Lung (tissue), 12 donors: Measurements from ENCODE around the gene TMPRSS2. TPM values are rescaled to one million over a fixed set of nuclear protein-coding genes. Genes with fewer than 3 reads are reported as not detected.

Source experiments
- ATAC-seq: fragments of 200-7000 bp; cut with Tn5 transposase; one replicate; pipeline ENCODE4 v1.9.1; 2020; ENCODE audit warnings: moderate number of reproducible peaks; ENCODE audit not compliant: insufficient read depth, low FRiP score
- DNase-seq, 3 donors: peaks; one replicate each; pipeline ENCODE4 v3.0.0-alpha.2; 2013 to 2017
- H3K27ac ChIP-seq, 2 donors: one replicate each; pipeline ENCODE4 v1.5.1; 2013; ENCODE audit warnings: mild to moderate bottlenecking in 2 of 2, moderate library complexity in 2 of 2, control low read depth in 1 of 2, inconsistent platforms in 1 of 2, low read depth in 1 of 2, low read length in 1 of 2
- H3K27me3 ChIP-seq, 3 donors: one replicate each; pipeline ENCODE4 v1.5.1; 2013; ENCODE audit warnings: low read length in 2 of 3; ENCODE audit not compliant: control insufficient read depth in 3 of 3, insufficient read depth in 3 of 3
- H3K36me3 ChIP-seq, 4 donors: one replicate each; pipeline ENCODE4 v1.5.1; 2013; ENCODE audit warnings: low read length in 4 of 4, mild to moderate bottlenecking in 1 of 4, moderate library complexity in 1 of 4; ENCODE audit not compliant: control insufficient read depth in 4 of 4, insufficient read depth in 4 of 4
- H3K4me1 ChIP-seq, 5 donors: one replicate each; pipeline ENCODE4 v1.5.1; 2013; ENCODE audit warnings: low read length in 5 of 5, mild to moderate bottlenecking in 2 of 5, moderate library complexity in 1 of 5; ENCODE audit not compliant: control insufficient read depth in 5 of 5, insufficient read depth in 5 of 5
- H3K4me3 ChIP-seq: one replicate; pipeline ENCODE4 v1.5.1; 2013; ENCODE audit warnings: mild to moderate bottlenecking, control low read depth, moderate library complexity
- H3K9ac ChIP-seq, 2 donors: one replicate each; pipeline ENCODE4 v1.5.1; 2013; ENCODE audit warnings: low read length in 2 of 2, control low read depth in 1 of 2; ENCODE audit not compliant: insufficient read depth in 1 of 2
- H3K9me3 ChIP-seq, 4 donors: one replicate each; pipeline ENCODE4 v1.5.1; 2013; ENCODE audit warnings: low read length in 3 of 4, mild to moderate bottlenecking in 1 of 4, moderate library complexity in 1 of 4; ENCODE audit not compliant: control insufficient read depth in 4 of 4, insufficient read depth in 3 of 4
- CTCF ChIP-seq: IDR thresholded peaks from 2 replicates; pipeline ENCODE4 v1.5.1; 2012; ENCODE audit warnings: mild to moderate bottlenecking; ENCODE audit errors: control extremely low read depth, extremely low read depth
- WGBS, 2 donors: extraction: QIAGEN DNeasy Blood & Tissue Kit; methylation state at CpG; one replicate each; pipeline ENCODE4 v1.1.7; 2013; 5-methylcytosine and 5-hydroxymethylcytosine counted together
- polyA plus RNA-seq, 2 donors: library from polyadenylated mRNA; stranded (reverse); fragments of 200-250 nt; gene quantifications; one replicate each; pipeline ENCODE4 v1.2.1, GENCODE V29; 2013
- total RNA-seq, 2 donors: library from RNA; depleted of rRNA in 1 of 2; stranded (reverse); fragments of >200 nt in 1 of 2; gene quantifications; one replicate each; pipeline ENCODE4 v1.2.1, GENCODE V29; 2014 to 2021
- donor health status: control.
- donor health status: control.
- donor health status: Bipolar disorder and iron deficiency.
- donor health status: healthy.
- donor health status: DM: yes; HTN: yes; CAD: no.

TMPRSS2 gene
- total and polyA plus RNA-seq, 4 donors, result 46.2 to 130 (median 72.2) TPM

GRCh38 chr21:41432562-41433460, 75.1 kb downstream of the TMPRSS2 start:
- DNase-seq (no peak), ATAC-seq (no peak)
- Histone ChIP-seq H3K4me3 (no peak overlapping the region), H3K27ac (no peak overlapping the region), H3K27me3 (peaks cover 0 to 6% (median 0%) of the 10 kb centered on the region in 3 donors), H3K4me1 (peaks cover 0 to 4% (median 0%) of the 10 kb centered on the region in 5 donors), H3K36me3 (peaks cover 2 to 45% (median 5%) of the 10 kb centered on the region in 4 donors), H3K9me3 (peaks cover 0 to 4% (median 0%) of the 10 kb centered on the region in 4 donors), H3K9ac (no peak overlapping the region)
- TF ChIP-seq CTCF, result no peak
- WGBS, 2 donors, result 77 to 95% methylated on average over 10 of the region's 10 CpGs

- ATAC-seq (no peak), DNase-seq (no peak)
- TF ChIP-seq CTCF, result no peak
- H3K9me3 ChIP-seq, result peaks cover 0 to 4% (median 0%) of the 10 kb centered on the region in 4 donors
- no peak overlapping the region for H3K27ac ChIP-seq
- 88 to 96% methylated on average over 16 of the region's 16 CpGs for WGBS, 2 donors
- H3K4me3 ChIP-seq, result no peak overlapping the region
- H3K4me1 ChIP-seq, result peaks cover 0 to 9% (median 0%) of the 10 kb centered on the region in 5 donors
- H3K36me3 ChIP-seq, result peaks cover 1 to 40% (median 5%) of the 10 kb centered on the region in 4 donors
- H3K9ac ChIP-seq, result no peak overlapping the region
- H3K27me3 ChIP-seq, result peaks cover 0 to 8% (median 7%) of the 10 kb centered on the region in 3 donors
These were observed 76.0 kb downstream of the TMPRSS2 start for GRCh38 chr21:41431788-41432548.

- no peak overlapping the region for H3K9ac ChIP-seq
- peaks cover 0 to 3% (median 0%) of the 10 kb centered on the region in 4 donors for H3K9me3 ChIP-seq
- DNase-seq (no peak), ATAC-seq (no peak)
- H3K27ac ChIP-seq, result no peak overlapping the region
- peaks cover 0 to 28% (median 2%) of the 10 kb centered on the region in 4 donors for H3K36me3 ChIP-seq
- 86 to 92% methylated on average over 9 of the region's 9 CpGs for WGBS, 2 donors
- no peak overlapping the region for H3K4me3 ChIP-seq
- no peak for TF ChIP-seq CTCF
- H3K4me1 ChIP-seq, result peaks cover 0 to 10% (median 3%) of the 10 kb centered on the region in 5 donors
- H3K27me3 ChIP-seq, result peaks cover 0 to 15% (median 13%) of the 10 kb centered on the region in 3 donors
These were observed 78.0 kb downstream of the TMPRSS2 start for GRCh38 chr21:41429925-41430491.
